Lung (tissue), 12 donors: Measurements from ENCODE around the gene GRIP1. TPM values are rescaled to one million over a fixed set of nuclear protein-coding genes. Genes with fewer than 3 reads are reported as not detected.

Source experiments
- ATAC-seq: fragments of 200-7000 bp; cut with Tn5 transposase; one replicate; pipeline ENCODE4 v1.9.1; 2020; ENCODE audit warnings: moderate number of reproducible peaks; ENCODE audit not compliant: insufficient read depth, low FRiP score
- DNase-seq, 3 donors: peaks; one replicate each; pipeline ENCODE4 v3.0.0-alpha.2; 2013 to 2017
- H3K27ac ChIP-seq, 2 donors: one replicate each; pipeline ENCODE4 v1.5.1; 2013; ENCODE audit warnings: mild to moderate bottlenecking in 2 of 2, moderate library complexity in 2 of 2, control low read depth in 1 of 2, inconsistent platforms in 1 of 2, low read depth in 1 of 2, low read length in 1 of 2
- H3K27me3 ChIP-seq, 3 donors: one replicate each; pipeline ENCODE4 v1.5.1; 2013; ENCODE audit warnings: low read length in 2 of 3; ENCODE audit not compliant: control insufficient read depth in 3 of 3, insufficient read depth in 3 of 3
- H3K36me3 ChIP-seq, 4 donors: one replicate each; pipeline ENCODE4 v1.5.1; 2013; ENCODE audit warnings: low read length in 4 of 4, mild to moderate bottlenecking in 1 of 4, moderate library complexity in 1 of 4; ENCODE audit not compliant: control insufficient read depth in 4 of 4, insufficient read depth in 4 of 4
- H3K4me1 ChIP-seq, 5 donors: one replicate each; pipeline ENCODE4 v1.5.1; 2013; ENCODE audit warnings: low read length in 5 of 5, mild to moderate bottlenecking in 2 of 5, moderate library complexity in 1 of 5; ENCODE audit not compliant: control insufficient read depth in 5 of 5, insufficient read depth in 5 of 5
- H3K4me3 ChIP-seq: one replicate; pipeline ENCODE4 v1.5.1; 2013; ENCODE audit warnings: mild to moderate bottlenecking, control low read depth, moderate library complexity
- H3K9ac ChIP-seq, 2 donors: one replicate each; pipeline ENCODE4 v1.5.1; 2013; ENCODE audit warnings: low read length in 2 of 2, control low read depth in 1 of 2; ENCODE audit not compliant: insufficient read depth in 1 of 2
- H3K9me3 ChIP-seq, 4 donors: one replicate each; pipeline ENCODE4 v1.5.1; 2013; ENCODE audit warnings: low read length in 3 of 4, mild to moderate bottlenecking in 1 of 4, moderate library complexity in 1 of 4; ENCODE audit not compliant: control insufficient read depth in 4 of 4, insufficient read depth in 3 of 4
- WGBS, 2 donors: extraction: QIAGEN DNeasy Blood & Tissue Kit; methylation state at CpG; one replicate each; pipeline ENCODE4 v1.1.7; 2013; 5-methylcytosine and 5-hydroxymethylcytosine counted together
- polyA plus RNA-seq, 2 donors: library from polyadenylated mRNA; stranded (reverse); fragments of 200-250 nt; gene quantifications; one replicate each; pipeline ENCODE4 v1.2.1, GENCODE V29; 2013
- total RNA-seq, 2 donors: library from RNA; depleted of rRNA in 1 of 2; stranded (reverse); fragments of >200 nt in 1 of 2; gene quantifications; one replicate each; pipeline ENCODE4 v1.2.1, GENCODE V29; 2014 to 2021
- TF ChIP-seq, protein P1 (sequence below): IDR thresholded peaks from 2 replicates; pipeline ENCODE4 v1.5.1; 2012; ENCODE audit warnings: mild to moderate bottlenecking; ENCODE audit errors: control extremely low read depth, extremely low read depth
- donor health status: control.
- donor health status: control.
- donor health status: Bipolar disorder and iron deficiency.
- donor health status: healthy.
- donor health status: DM: yes; HTN: yes; CAD: no.

GRIP1 gene
- total and polyA plus RNA-seq, 4 donors: 0.20 to 3.6 (median 0.83) TPM

DNA sequence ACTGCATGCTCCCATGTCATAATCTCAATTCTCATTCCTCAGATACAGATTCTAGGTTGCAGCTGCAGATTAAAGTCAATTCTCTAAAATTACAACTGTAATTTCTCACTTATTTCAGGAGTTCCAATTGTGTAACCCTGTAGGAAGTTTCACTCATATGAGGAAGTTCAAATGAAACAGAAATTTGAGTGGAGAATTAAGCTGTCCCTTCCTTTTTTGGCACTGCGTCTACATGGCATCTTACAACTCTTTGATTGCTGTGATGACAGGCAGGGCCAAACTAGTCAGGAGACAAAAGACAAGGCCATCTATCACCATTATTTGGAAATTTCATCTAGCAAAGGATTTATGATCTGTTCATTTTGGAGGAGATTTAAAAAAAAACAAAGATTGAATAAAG is 13.3 kb upstream of the GRIP1 start:
- H3K36me3 ChIP-seq: no peaks in the 10 kb centered on the region
- H3K27ac ChIP-seq: no peak overlapping the region
- no peak for ATAC-seq
- H3K9me3 ChIP-seq: no peaks in the 10 kb centered on the region
- TF ChIP-seq, protein P1, sequence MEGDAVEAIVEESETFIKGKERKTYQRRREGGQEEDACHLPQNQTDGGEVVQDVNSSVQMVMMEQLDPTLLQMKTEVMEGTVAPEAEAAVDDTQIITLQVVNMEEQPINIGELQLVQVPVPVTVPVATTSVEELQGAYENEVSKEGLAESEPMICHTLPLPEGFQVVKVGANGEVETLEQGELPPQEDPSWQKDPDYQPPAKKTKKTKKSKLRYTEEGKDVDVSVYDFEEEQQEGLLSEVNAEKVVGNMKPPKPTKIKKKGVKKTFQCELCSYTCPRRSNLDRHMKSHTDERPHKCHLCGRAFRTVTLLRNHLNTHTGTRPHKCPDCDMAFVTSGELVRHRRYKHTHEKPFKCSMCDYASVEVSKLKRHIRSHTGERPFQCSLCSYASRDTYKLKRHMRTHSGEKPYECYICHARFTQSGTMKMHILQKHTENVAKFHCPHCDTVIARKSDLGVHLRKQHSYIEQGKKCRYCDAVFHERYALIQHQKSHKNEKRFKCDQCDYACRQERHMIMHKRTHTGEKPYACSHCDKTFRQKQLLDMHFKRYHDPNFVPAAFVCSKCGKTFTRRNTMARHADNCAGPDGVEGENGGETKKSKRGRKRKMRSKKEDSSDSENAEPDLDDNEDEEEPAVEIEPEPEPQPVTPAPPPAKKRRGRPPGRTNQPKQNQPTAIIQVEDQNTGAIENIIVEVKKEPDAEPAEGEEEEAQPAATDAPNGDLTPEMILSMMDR: no peak
- no peaks in the 10 kb centered on the region for H3K27me3 ChIP-seq
- 35 to 41% methylated on average over 1 of the region's 1 CpG for WGBS, 2 donors
- peaks cover 0 to 3% (median 0%) of the 10 kb centered on the region in 5 donors for H3K4me1 ChIP-seq
- no peak for DNase-seq
- no peak overlapping the region for H3K4me3 ChIP-seq
- no peak overlapping the region for H3K9ac ChIP-seq

DNA sequence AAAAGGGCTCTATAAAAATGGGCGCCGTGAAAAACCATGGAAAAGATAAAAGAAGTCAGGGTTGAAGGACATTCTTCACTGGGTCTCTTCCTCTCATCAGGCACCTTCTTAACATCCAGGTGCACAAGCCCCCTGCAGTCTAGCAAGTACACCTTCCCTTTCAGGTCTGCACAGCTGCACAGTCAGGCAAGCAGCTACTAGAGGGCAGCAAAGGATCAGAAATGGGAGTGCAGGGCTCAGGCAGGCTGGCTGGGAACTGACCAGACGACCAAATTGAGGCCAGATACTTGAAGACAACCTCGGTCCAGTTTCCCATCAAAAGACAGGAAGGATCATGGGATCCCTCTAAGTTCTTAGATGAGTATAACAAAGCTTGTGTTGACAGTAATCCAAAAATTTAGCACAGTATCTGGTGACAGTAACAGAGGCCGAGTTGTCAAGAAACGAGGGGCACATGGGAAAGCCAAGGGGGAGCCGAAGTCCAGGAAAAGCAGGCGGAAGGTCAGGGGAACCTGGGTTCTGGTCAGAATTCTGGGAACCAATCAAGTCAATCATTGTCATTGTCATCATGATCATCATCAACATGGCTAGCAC is 10.1 kb upstream of the GRIP1 start:
- DNase-seq (peak; percentile 40 to 61 (median 55)), ATAC-seq (no peak)
- Histone ChIP-seq H3K4me3 (no peak overlapping the region), H3K27ac (no peak overlapping the region), H3K9me3 (no peaks in the 10 kb centered on the region), H3K9ac (no peak overlapping the region), H3K4me1 (peaks cover 0 to 3% (median 0%) of the 10 kb centered on the region in 5 donors), H3K27me3 (no peaks in the 10 kb centered on the region), H3K36me3 (no peaks in the 10 kb centered on the region)
- TF ChIP-seq, protein P1: peak; percentile 20
- 62 to 67% methylated on average over 8 of the region's 8 CpGs for WGBS, 2 donors

DNA sequence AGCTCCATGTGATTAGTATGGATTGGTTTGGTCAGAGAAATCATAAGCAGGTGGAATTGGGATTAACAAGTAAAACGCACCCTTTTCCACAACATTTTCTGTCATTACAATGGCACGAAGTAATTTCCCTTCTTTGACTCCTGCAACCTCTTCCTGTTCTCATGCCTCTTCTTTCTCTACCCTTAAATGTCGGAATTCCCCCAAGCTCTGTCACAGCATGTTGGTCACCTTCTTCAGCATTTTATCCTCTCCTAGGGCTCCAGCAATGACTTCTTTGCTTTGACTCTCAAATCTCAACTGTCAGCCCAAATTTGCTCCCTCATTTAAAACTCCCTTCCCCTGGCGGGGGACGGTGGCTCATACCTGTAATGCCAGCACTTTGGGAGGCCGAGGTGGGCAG is 5.3 kb upstream of the GRIP1 start:
- Histone ChIP-seq H3K4me1 (peaks cover 0 to 4% (median 0%) of the 10 kb centered on the region in 5 donors), H3K27ac (no peak overlapping the region), H3K36me3 (no peaks in the 10 kb centered on the region), H3K27me3 (peaks cover 0 to 4% (median 0%) of the 10 kb centered on the region in 3 donors), H3K9ac (no peak overlapping the region), H3K9me3 (no peaks in the 10 kb centered on the region), H3K4me3 (no peak overlapping the region)
- ATAC-seq (no peak), DNase-seq (no peak)
- TF ChIP-seq, protein P1: no peak
- WGBS, 2 donors: 87 to 89% methylated on average over 6 of the region's 6 CpGs

DNA sequence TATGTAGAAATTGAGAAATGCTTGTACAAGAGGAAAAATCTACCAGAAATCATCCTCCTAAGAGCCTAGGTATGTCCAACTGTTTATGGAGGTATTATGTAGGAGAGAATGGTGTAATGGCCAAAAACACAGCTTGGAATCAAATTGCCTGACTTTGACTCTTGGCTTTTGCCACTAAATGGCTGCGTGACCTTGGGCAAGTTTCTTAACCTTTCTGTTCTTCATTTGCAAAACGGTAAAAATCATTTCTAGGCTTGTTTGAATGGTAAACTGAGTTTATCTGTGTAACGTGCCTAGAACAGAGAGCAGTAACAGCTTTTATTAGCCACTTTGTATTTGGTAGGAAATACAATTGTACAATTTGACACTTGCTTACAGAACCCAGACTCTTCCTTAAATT is 4.9 kb upstream of the GRIP1 start:
- H3K9me3 ChIP-seq: no peaks in the 10 kb centered on the region
- 90 to 97% methylated on average over 3 of the region's 3 CpGs for WGBS, 2 donors
- H3K4me3 ChIP-seq: no peak overlapping the region
- H3K4me1 ChIP-seq: peaks cover 0 to 4% (median 1%) of the 10 kb centered on the region in 5 donors
- peaks cover 0 to 4% (median 0%) of the 10 kb centered on the region in 3 donors for H3K27me3 ChIP-seq
- TF ChIP-seq, protein P1: no peak
- ATAC-seq (no peak), DNase-seq (no peak)
- H3K27ac ChIP-seq: no peak overlapping the region
- H3K36me3 ChIP-seq: no peaks in the 10 kb centered on the region
- H3K9ac ChIP-seq: no peak overlapping the region
